Upper lobe of right lung (tissue), 1 donor: Measurements from ENCODE around the gene CCDC85C. TPM values are rescaled to one million over a fixed set of nuclear protein-coding genes. Genes with fewer than 3 reads are reported as not detected.

Experiments used
- ATAC-seq: fragments of 200-7000 bp; cut with Tn5 transposase; one replicate; pipeline ENCODE4 v1.9.1; 2020; ENCODE audit warnings: mild to moderate bottlenecking, moderate library complexity
- DNase-seq: peaks from one replicate; pipeline ENCODE4 v3.0.0-alpha.2; 2020
- H3K27ac ChIP-seq: fragments of 200-600 bp; one replicate; pipeline ENCODE4 v1.8.0; 2022
- H3K27me3 ChIP-seq: fragments of 200-600 bp; one replicate; pipeline ENCODE4 v1.8.0; 2022; ENCODE audit warnings: mild to moderate bottlenecking
- H3K36me3 ChIP-seq: fragments of 200-600 bp; one replicate; pipeline ENCODE4 v1.8.0; 2022
- H3K4me1 ChIP-seq: fragments of 200-600 bp; one replicate; pipeline ENCODE4 v1.8.0; 2022
- H3K4me3 ChIP-seq: fragments of 200-600 bp; one replicate; pipeline ENCODE4 v1.8.0; 2022; ENCODE audit warnings: mild to moderate bottlenecking
- H3K9me3 ChIP-seq: fragments of 200-600 bp; one replicate; pipeline ENCODE4 v1.8.0; 2022
- CTCF ChIP-seq: fragments of 200-600 bp; IDR thresholded peaks from one replicate; pipeline ENCODE4 v1.8.0; 2022; ENCODE audit warnings: antibody characterized with exemption
- intact Hi-C: fragments of 100-400 bp; cut with DNase I; formaldehyde crosslinking; loops from one replicate; pipeline ENCODE4 v1.11.0; 2022
- total RNA-seq: library from RNA; stranded (reverse); fragmentation: NEBNext Ultra II Directional; extraction: Animal tissue kit (Norgen Biotek cat#: 25700); gene quantifications from one replicate; pipeline ENCODE4 v1.2.1, GENCODE V29; 2021
- donor health status: DM: no; HTN: yes; CAD: no; lungs with severe emphysema.

CCDC85C gene
- total RNA-seq, 1 donor from 2014 or later = 22.6 TPM

- Histone ChIP-seq H3K4me3 (no peak overlapping the region), H3K9me3 (no peaks in the 10 kb centered on the region), H3K27me3 (no peaks in the 10 kb centered on the region), H3K36me3 (peaks cover 48% of the 10 kb centered on the region), H3K4me1 (no peaks in the 10 kb centered on the region), H3K27ac (no peak overlapping the region)
- TF ChIP-seq CTCF = no peak
- intact Hi-C loops = no loop called here
- ATAC-seq (no peak), DNase-seq (no peak)
Measured at GRCh38 chr14:99512571-99513182, 91.3 kb downstream of the CCDC85C start.

GRCh38 chr14:99512110-99512449 lies 91.9 kb downstream of the CCDC85C start:
- intact Hi-C loops = no loop called here
- Histone ChIP-seq H3K9me3 (no peaks in the 10 kb centered on the region), H3K36me3 (peaks cover 54% of the 10 kb centered on the region), H3K27me3 (no peaks in the 10 kb centered on the region), H3K27ac (no peak overlapping the region), H3K4me1 (no peaks in the 10 kb centered on the region), H3K4me3 (no peak overlapping the region)
- TF ChIP-seq CTCF = no peak
- ATAC-seq (no peak), DNase-seq (no peak)

GRCh38 chr14:99511421-99512109 lies 92.4 kb downstream of the CCDC85C start:
- H3K36me3 ChIP-seq = peaks cover 59% of the 10 kb centered on the region
- no peak overlapping the region for H3K4me3 ChIP-seq
- H3K27me3 ChIP-seq = no peaks in the 10 kb centered on the region
- H3K4me1 ChIP-seq = no peaks in the 10 kb centered on the region
- H3K9me3 ChIP-seq = no peaks in the 10 kb centered on the region
- no peak for ATAC-seq
- TF ChIP-seq CTCF = no peak
- no peak overlapping the region for H3K27ac ChIP-seq
- DNase-seq = no peak
- intact Hi-C loops = no loop called here

- TF ChIP-seq CTCF = no peak
- Histone ChIP-seq H3K36me3 (peaks cover 68% of the 10 kb centered on the region), H3K4me1 (no peaks in the 10 kb centered on the region), H3K4me3 (no peak overlapping the region), H3K27ac (no peak overlapping the region), H3K9me3 (no peaks in the 10 kb centered on the region), H3K27me3 (no peaks in the 10 kb centered on the region)
- intact Hi-C loops = no loop called here
- no peak for DNase-seq
- no peak for ATAC-seq
Measured at GRCh38 chr14:99510556-99511139, 93.4 kb downstream of the CCDC85C start.

GRCh38 chr14:99509871-99510555 lies 94.0 kb downstream of the CCDC85C start:
- Histone ChIP-seq H3K4me3 (no peak overlapping the region), H3K4me1 (no peaks in the 10 kb centered on the region), H3K27me3 (no peaks in the 10 kb centered on the region), H3K9me3 (no peaks in the 10 kb centered on the region), H3K36me3 (peaks cover 75% of the 10 kb centered on the region), H3K27ac (no peak overlapping the region)
- DNase-seq (no peak), ATAC-seq (no peak)
- no peak for TF ChIP-seq CTCF
- intact Hi-C loops = no loop called here
